Neural progenitor cell (in vitro differentiated cells): ENCODE measurements around the gene NDEL1. TPM values are rescaled to one million over a fixed set of nuclear protein-coding genes. Genes with fewer than 3 reads are reported as not detected.

ENCODE experiments used
- DNase-seq: peaks from one replicate; pipeline ENCODE4 v3.0.0-alpha.2; 2016; ENCODE audit warnings: low spot score
- H2AFZ ChIP-seq: fragments of 200-600 bp; sonication (generic); replicated peaks from 2 replicates; pipeline ENCODE4 v1.6.1; 2016; ENCODE audit warnings: antibody characterized with exemption
- H3F3A ChIP-seq: fragments of 200-600 bp; sonication (generic); 2 replicates; pipeline ENCODE4 v1.6.1; 2016; ENCODE audit warnings: antibody characterized with exemption, low read depth
- H3K27ac ChIP-seq: fragments of 200-600 bp; sonication (generic); 2 replicates; pipeline ENCODE4 v1.5.1; 2016; ENCODE audit warnings: mild to moderate bottlenecking
- H3K27me3 ChIP-seq: fragments of 200-600 bp; sonication (generic); 2 replicates; pipeline ENCODE4 v1.6.1; 2016; ENCODE audit warnings: mild to moderate bottlenecking, moderate library complexity
- H3K36me3 ChIP-seq: fragments of 200-600 bp; sonication (generic); 2 replicates; pipeline ENCODE4 v1.5.1; 2016
- H3K4me1 ChIP-seq: fragments of 200-600 bp; sonication (generic); 2 replicates; pipeline ENCODE4 v1.6.1; 2016; ENCODE audit warnings: mixed run types
- H3K4me2 ChIP-seq: fragments of 200-600 bp; sonication (generic); 2 replicates; pipeline ENCODE4 v1.6.1; 2016
- H3K4me3 ChIP-seq: fragments of 200-600 bp; sonication (generic); 2 replicates; pipeline ENCODE4 v1.5.1; 2016
- H3K79me2 ChIP-seq: fragments of 200-600 bp; sonication (generic); 2 replicates; pipeline ENCODE4 v1.6.1; 2016; ENCODE audit warnings: low read depth
- H3K9ac ChIP-seq: fragments of 200-600 bp; sonication (generic); 2 replicates; pipeline ENCODE4 v1.6.1; 2016
- H3K9me3 ChIP-seq: fragments of 200-600 bp; sonication (generic); 2 replicates; pipeline ENCODE4 v1.5.1; 2016; ENCODE audit warnings: low read depth
- H4K20me1 ChIP-seq: fragments of 200-600 bp; sonication (generic); 2 replicates; pipeline ENCODE4 v1.6.1; 2016; ENCODE audit warnings: low read depth
- H3K27ac Mint-ChIP-seq: 3 replicates; pipeline ENCODE4 v1.8.0; 2021; ENCODE audit warnings: mixed read lengths
- H3K27me3 Mint-ChIP-seq: 2 replicates; pipeline ENCODE4 v1.8.0; 2022; ENCODE audit warnings: low read depth, mild to moderate bottlenecking, inconsistent platforms, moderate library complexity, mixed read lengths; ENCODE audit not compliant: insufficient read depth
- H3K36me3 Mint-ChIP-seq: 3 replicates; pipeline ENCODE4 v1.8.0; 2021; ENCODE audit warnings: mixed read lengths
- H3K4me1 Mint-ChIP-seq: 3 replicates; pipeline ENCODE4 v1.8.0; 2021; ENCODE audit warnings: mixed read lengths
- H3K4me3 Mint-ChIP-seq: 3 replicates; pipeline ENCODE4 v1.8.0; 2021; ENCODE audit warnings: mild to moderate bottlenecking, moderate library complexity, mixed read lengths
- H3K9me3 Mint-ChIP-seq: 3 replicates; pipeline ENCODE4 v1.8.0; 2020; ENCODE audit warnings: mixed read lengths
- EZH2 ChIP-seq: fragments of 200-600 bp; sonication (generic); IDR thresholded peaks from 2 replicates; pipeline ENCODE4 v1.6.1; 2017; ENCODE audit warnings: antibody characterized with exemption, mild to moderate bottlenecking, moderate library complexity
- EZH2phosphoT487 ChIP-seq: fragments of 200-600 bp; sonication (generic); IDR thresholded peaks from 2 replicates; pipeline ENCODE4 v1.6.1; 2017; ENCODE audit warnings: antibody characterized with exemption
- total RNA-seq: library from RNA; depleted of rRNA; stranded (reverse); fragments of >200 nt; gene quantifications from 2 replicates; pipeline ENCODE4 v1.2.3, GENCODE V29; 2015; ENCODE audit warnings: low replicate concordance
- TF ChIP-seq, protein P1 (sequence below): fragments of 200-600 bp; sonication (generic); IDR thresholded peaks from 2 replicates; pipeline ENCODE4 v1.5.1; 2017; ENCODE audit warnings: antibody characterized with exemption, mild to moderate bottlenecking

NDEL1 gene
- total RNA-seq, 1 donor from 2014 or later, result 26.9 TPM

DNA sequence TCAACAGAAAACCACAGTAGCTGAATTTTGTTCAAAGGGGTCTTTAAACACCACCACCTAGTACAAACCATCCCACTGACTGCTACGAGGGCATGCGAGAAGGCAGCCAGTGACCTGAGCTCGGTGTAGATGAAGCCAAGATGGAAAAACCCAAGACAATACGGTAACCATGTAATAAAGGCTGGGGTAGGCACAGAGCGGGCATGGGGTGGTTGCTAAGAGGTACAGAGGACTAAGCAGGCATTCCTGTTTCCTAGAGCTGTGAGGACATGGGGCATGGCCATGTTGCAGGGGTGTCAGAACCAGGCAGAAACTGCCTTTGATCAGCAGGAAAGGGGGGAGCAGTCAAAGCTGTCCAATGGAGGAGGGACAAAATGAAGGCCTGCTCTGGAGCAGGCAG is 52.1 kb downstream of the NDEL1 start:
- peaks cover 35% of the 10 kb centered on the region for H3K36me3 ChIP-seq
- H4K20me1 ChIP-seq, result no peaks in the 10 kb centered on the region
- TF ChIP-seq, protein P1, sequence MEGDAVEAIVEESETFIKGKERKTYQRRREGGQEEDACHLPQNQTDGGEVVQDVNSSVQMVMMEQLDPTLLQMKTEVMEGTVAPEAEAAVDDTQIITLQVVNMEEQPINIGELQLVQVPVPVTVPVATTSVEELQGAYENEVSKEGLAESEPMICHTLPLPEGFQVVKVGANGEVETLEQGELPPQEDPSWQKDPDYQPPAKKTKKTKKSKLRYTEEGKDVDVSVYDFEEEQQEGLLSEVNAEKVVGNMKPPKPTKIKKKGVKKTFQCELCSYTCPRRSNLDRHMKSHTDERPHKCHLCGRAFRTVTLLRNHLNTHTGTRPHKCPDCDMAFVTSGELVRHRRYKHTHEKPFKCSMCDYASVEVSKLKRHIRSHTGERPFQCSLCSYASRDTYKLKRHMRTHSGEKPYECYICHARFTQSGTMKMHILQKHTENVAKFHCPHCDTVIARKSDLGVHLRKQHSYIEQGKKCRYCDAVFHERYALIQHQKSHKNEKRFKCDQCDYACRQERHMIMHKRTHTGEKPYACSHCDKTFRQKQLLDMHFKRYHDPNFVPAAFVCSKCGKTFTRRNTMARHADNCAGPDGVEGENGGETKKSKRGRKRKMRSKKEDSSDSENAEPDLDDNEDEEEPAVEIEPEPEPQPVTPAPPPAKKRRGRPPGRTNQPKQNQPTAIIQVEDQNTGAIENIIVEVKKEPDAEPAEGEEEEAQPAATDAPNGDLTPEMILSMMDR, result no peak
- TF ChIP-seq EZH2phosphoT487 (no peak), EZH2 (no peak)
- no peaks in the 10 kb centered on the region for H3K27me3 ChIP-seq
- no peaks in the 10 kb centered on the region for H3F3A ChIP-seq
- H3K4me3 Mint-ChIP-seq, result no peak overlapping the region
- no peak overlapping the region for H3K27ac Mint-ChIP-seq
- no peak overlapping the region for H3K4me3 ChIP-seq
- DNase-seq, result no peak
- H3K36me3 Mint-ChIP-seq, result peaks cover 71% of the 10 kb centered on the region
- H2AFZ ChIP-seq, result no peak overlapping the region
- H3K79me2 ChIP-seq, result no peaks in the 10 kb centered on the region
- H3K4me2 ChIP-seq, result no peak overlapping the region
- H3K4me1 Mint-ChIP-seq, result no peaks in the 10 kb centered on the region
- no peaks in the 10 kb centered on the region for H3K4me1 ChIP-seq
- peaks cover 6% of the 10 kb centered on the region for H3K27me3 Mint-ChIP-seq
- no peak overlapping the region for H3K9ac ChIP-seq
- H3K9me3 ChIP-seq, result no peaks in the 10 kb centered on the region
- no peak overlapping the region for H3K27ac ChIP-seq
- peaks cover 8% of the 10 kb centered on the region for H3K9me3 Mint-ChIP-seq

DNA sequence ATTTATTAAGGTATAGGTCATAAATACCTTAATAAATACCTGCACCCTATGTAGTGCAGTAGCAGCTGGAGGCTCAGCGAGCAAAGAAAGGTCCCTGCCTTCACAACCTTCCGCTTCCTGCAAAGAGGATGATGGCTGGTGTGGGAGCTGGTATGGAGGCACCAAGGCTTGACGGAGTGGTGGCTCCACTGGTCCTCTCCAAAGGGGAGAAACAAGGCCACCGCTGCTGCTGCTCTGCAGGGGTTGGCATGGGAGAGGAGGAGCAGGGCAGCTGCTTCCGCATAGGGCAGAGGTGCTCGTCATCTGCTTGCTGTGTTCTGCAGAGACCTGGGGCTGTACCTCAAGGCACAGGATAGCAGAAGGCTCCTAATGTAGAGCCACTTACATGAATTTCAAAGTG is 52.8 kb downstream of the NDEL1 start:
- Mint-ChIP-seq H3K4me3 (no peak overlapping the region), H3K27me3 (peaks cover 6% of the 10 kb centered on the region), H3K9me3 (peaks cover 8% of the 10 kb centered on the region), H3K27ac (no peak overlapping the region), H3K36me3 (peaks cover 65% of the 10 kb centered on the region), H3K4me1 (no peaks in the 10 kb centered on the region)
- Histone ChIP-seq H3K27me3 (no peaks in the 10 kb centered on the region), H3K4me2 (no peak overlapping the region), H3K4me1 (no peaks in the 10 kb centered on the region), H3K79me2 (no peaks in the 10 kb centered on the region), H3K4me3 (no peak overlapping the region), H3K9me3 (no peaks in the 10 kb centered on the region), H3K9ac (no peak overlapping the region), H3K27ac (no peak overlapping the region), H3F3A (no peaks in the 10 kb centered on the region), H2AFZ (no peak overlapping the region), H4K20me1 (no peaks in the 10 kb centered on the region), H3K36me3 (peaks cover 29% of the 10 kb centered on the region)
- no peak for DNase-seq
- TF ChIP-seq EZH2phosphoT487 (no peak), EZH2 (no peak)
- TF ChIP-seq, protein P1, result no peak

DNA sequence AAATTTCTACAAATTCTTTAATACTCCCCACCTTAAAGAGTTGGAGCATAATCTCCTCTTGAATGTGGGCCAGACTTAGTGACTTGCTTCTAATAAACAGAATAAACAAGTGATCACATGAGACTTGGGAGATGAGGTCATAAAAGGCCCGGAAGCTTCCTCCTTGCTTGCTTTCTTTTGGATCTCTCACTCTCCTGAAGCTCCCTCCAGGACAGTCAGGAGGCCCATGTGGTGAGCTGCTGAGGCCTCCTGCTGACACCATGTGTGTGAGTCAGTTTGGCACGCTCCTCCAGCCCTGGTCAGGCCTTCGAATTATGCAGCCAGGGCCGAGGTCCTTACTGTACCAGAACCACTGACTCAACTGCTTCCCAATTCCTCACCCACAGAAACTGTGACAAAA is 53.2 kb downstream of the NDEL1 start:
- H3K4me3 ChIP-seq, result no peak overlapping the region
- H3F3A ChIP-seq, result no peaks in the 10 kb centered on the region
- no peaks in the 10 kb centered on the region for H3K27me3 ChIP-seq
- Mint-ChIP-seq H3K9me3 (peaks cover 8% of the 10 kb centered on the region), H3K4me1 (no peaks in the 10 kb centered on the region), H3K36me3 (peaks cover 65% of the 10 kb centered on the region), H3K27me3 (peaks cover 6% of the 10 kb centered on the region), H3K4me3 (no peak overlapping the region), H3K27ac (no peak overlapping the region)
- no peak for DNase-seq
- peaks cover 25% of the 10 kb centered on the region for H3K36me3 ChIP-seq
- H3K9ac ChIP-seq, result no peak overlapping the region
- no peaks in the 10 kb centered on the region for H3K79me2 ChIP-seq
- TF ChIP-seq, protein P1, result no peak
- TF ChIP-seq EZH2phosphoT487 (no peak), EZH2 (no peak)
- no peaks in the 10 kb centered on the region for H4K20me1 ChIP-seq
- no peak overlapping the region for H2AFZ ChIP-seq
- no peaks in the 10 kb centered on the region for H3K9me3 ChIP-seq
- H3K4me2 ChIP-seq, result no peak overlapping the region
- no peaks in the 10 kb centered on the region for H3K4me1 ChIP-seq
- H3K27ac ChIP-seq, result no peak overlapping the region
